Hepatocyte (in vitro differentiated cells): ENCODE measurements around the gene MYO5A.

Source experiments
- EZH2 ChIP-seq: fragments of 200-600 bp; sonication (generic); IDR thresholded peaks from 2 replicates; pipeline ENCODE4 v1.6.1; 2016; ENCODE audit warnings: antibody characterized with exemption, mild to moderate bottlenecking, borderline replicate concordance
- EZH2phosphoT487 ChIP-seq: fragments of 200-600 bp; sonication (generic); IDR thresholded peaks from one replicate; pipeline ENCODE4 v1.6.1; 2018; ENCODE audit warnings: antibody characterized with exemption, mild to moderate bottlenecking, low read depth, moderate library complexity; ENCODE audit not compliant: unreplicated experiment, severe bottlenecking
- TF ChIP-seq, protein P1 (sequence below): fragments of 200-600 bp; sonication (generic); IDR thresholded peaks from 2 replicates; pipeline ENCODE4 v1.5.1; 2016; ENCODE audit warnings: antibody characterized with exemption, mild to moderate bottlenecking; ENCODE audit not compliant: poor library complexity

DNA sequence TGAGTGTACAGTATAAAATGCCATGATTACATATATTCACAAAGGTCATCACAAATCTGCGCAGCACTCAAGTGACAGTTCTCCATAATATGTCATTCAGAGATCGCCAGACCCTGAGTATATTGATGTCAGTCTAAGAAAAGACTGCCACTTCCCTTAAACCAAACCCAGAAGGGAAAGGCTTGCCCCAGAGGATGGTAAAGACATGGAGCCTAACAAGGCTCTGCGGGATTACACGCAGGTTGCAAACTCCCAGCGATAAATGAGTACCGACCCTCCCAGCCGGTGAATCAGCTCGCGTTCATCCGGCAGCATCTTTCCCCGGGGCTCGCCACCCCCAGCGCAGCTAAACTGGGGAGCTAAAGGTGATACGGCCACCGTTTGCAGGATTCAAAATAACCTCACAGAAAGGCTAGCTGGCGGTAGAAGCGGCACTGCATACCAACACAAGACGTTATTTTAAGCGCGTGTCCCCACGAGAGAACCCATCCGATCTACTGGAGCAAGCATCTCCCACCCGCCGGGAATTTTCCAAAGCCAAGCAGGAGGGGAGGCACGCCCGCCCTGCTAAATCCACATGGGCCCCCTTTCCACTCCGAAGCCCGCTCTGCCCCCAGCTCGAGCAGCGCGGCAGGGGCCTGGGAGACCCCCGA lies 643 bp downstream of the MYO5A start:
- TF ChIP-seq, protein P1, sequence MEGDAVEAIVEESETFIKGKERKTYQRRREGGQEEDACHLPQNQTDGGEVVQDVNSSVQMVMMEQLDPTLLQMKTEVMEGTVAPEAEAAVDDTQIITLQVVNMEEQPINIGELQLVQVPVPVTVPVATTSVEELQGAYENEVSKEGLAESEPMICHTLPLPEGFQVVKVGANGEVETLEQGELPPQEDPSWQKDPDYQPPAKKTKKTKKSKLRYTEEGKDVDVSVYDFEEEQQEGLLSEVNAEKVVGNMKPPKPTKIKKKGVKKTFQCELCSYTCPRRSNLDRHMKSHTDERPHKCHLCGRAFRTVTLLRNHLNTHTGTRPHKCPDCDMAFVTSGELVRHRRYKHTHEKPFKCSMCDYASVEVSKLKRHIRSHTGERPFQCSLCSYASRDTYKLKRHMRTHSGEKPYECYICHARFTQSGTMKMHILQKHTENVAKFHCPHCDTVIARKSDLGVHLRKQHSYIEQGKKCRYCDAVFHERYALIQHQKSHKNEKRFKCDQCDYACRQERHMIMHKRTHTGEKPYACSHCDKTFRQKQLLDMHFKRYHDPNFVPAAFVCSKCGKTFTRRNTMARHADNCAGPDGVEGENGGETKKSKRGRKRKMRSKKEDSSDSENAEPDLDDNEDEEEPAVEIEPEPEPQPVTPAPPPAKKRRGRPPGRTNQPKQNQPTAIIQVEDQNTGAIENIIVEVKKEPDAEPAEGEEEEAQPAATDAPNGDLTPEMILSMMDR = no peak
- no peak for TF ChIP-seq EZH2
- TF ChIP-seq EZH2phosphoT487 = no peak
